Measurements from ENCODE around the gene JADE2. TPM values are rescaled to one million over a fixed set of nuclear protein-coding genes. Genes with fewer than 3 reads are reported as not detected.

The JADE2 gene
- polyA plus RNA-seq, 2 of the 4 experiments (the other 2 are of a cell fraction), result 24.0 to 27.1 TPM

GRCh38 chr5:134552301-134552700 lies 26.8 kb downstream of the JADE2 start (continued):
- TF ChIP-seq REST (IDR thresholded peaks at IDR 0.05) (no peak), RCOR1 (IDR thresholded peaks at IDR 0.05; ENCODE audit: low read depth, low read length) (no peak), HES2 (IDR thresholded peaks at IDR 0.05) (no peak), RARB (CRISPR knock-in tag; IDR thresholded peaks at IDR 0.05) (no peak), CHD2 (IDR thresholded peaks at IDR 0.05; ENCODE audit: low read length, partially characterized antibody) (no peak), ZNF302 (CRISPR knock-in tag; IDR thresholded peaks at IDR 0.05) (no peak), CTCF (IDR thresholded peaks at IDR 0.05) (no peak), PHF8 (IDR thresholded peaks at IDR 0.05; ENCODE audit: borderline replicate concordance, low read depth) (no peak), KDM5A (IDR thresholded peaks at IDR 0.05) (no peak), EP300 (IDR thresholded peaks at IDR 0.05) (0 out of 5 replicates have a peak, but pooled peaks of 1 of the 2 experiments have one; percentile 29), EHF (CRISPR knock-in tag; IDR thresholded peaks at IDR 0.05) (no peak), ELK1 (IDR thresholded peaks at IDR 0.05; ENCODE audit: low read depth, low read length) (no peak), RFX5 (IDR thresholded peaks at IDR 0.05) (no peak), NPAS2 (CRISPR knock-in tag; IDR thresholded peaks at IDR 0.05; ENCODE audit: borderline replicate concordance) (no peak), ESRRA (IDR thresholded peaks at IDR 0.05; ENCODE audit: borderline replicate concordance, low read length) (no peak), HOXB13 (CRISPR knock-in tag; IDR thresholded peaks at IDR 0.05; ENCODE audit: low read depth) (no peak), NR3C1 (IDR thresholded peaks at IDR 0.05) (no peak), RNF2 (IDR thresholded peaks at IDR 0.05; ENCODE audit: borderline replicate concordance, low read depth) (no peak), HMGXB4 (CRISPR knock-in tag; IDR thresholded peaks at IDR 0.05; ENCODE audit: borderline replicate concordance) (no peak), ZSCAN20 (CRISPR knock-in tag; IDR thresholded peaks at IDR 0.05) (no peak), E2F6 (IDR thresholded peaks at IDR 0.05; ENCODE audit: borderline replicate concordance, low read depth) (no peak), EHMT2 (IDR thresholded peaks at IDR 0.05; ENCODE audit: low read depth) (no peak), MAX (IDR thresholded peaks at IDR 0.05) (peak; percentile 33; the same call in 1 of the 2 replicates), BHLHE40 (IDR thresholded peaks at IDR 0.05; ENCODE audit: low read depth, low read length) (no peak), MYC (IDR thresholded peaks at IDR 0.05; ENCODE audit: borderline replicate concordance, low read length) (no peak), KDM1A (IDR thresholded peaks at IDR 0.05; ENCODE audit: low read depth) (no peak), CHD4 (IDR thresholded peaks at IDR 0.05; ENCODE audit: borderline replicate concordance) (no peak), HOXA7 (CRISPR knock-in tag; IDR thresholded peaks at IDR 0.05) (no peak), FOSL2 (IDR thresholded peaks at IDR 0.05) (peak; percentile 27; the same call in 1 of the 2 replicates), FOSL2 (CRISPR knock-in tag; IDR thresholded peaks at IDR 0.05) (peak; percentile 44; the same call in 1 of the 2 replicates), CEBPB (IDR thresholded peaks at IDR 0.05) (0 out of 4 replicates have a peak, but pooled peaks of 1 of the 2 experiments have one; percentile 18), RAD21 (conservative IDR thresholded peaks at IDR 0.05 in 1 of 2, IDR thresholded peaks at IDR 0.05 in 1 of 2) (no peak)

Measured in A549 (cell line).